Measurements from ENCODE around the gene ANKRD52.
A peak's percentile ranks its signal among the peaks of the same experiment; 100 is the strongest.

ANKRD52 gene

DNA sequence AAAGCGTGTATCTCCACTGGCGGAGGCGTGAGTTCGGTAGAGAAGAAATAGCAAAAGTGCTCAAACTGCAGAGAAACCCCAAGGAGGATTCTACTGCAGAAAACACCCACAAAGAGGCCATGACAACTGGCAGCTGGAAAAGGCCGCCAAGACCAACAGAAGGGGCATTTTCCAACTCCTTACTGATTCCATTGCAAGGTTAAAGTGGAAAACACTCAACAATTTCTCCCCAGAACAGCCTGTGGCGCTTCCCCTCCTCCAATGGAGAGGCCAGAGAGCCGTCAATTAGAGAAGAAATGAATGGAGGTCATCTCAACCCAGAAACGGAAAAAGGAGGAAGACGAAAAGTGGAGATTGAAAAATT, 618 bp upstream of the ANKRD52 start:
- TF ChIP-seq, protein P1, sequence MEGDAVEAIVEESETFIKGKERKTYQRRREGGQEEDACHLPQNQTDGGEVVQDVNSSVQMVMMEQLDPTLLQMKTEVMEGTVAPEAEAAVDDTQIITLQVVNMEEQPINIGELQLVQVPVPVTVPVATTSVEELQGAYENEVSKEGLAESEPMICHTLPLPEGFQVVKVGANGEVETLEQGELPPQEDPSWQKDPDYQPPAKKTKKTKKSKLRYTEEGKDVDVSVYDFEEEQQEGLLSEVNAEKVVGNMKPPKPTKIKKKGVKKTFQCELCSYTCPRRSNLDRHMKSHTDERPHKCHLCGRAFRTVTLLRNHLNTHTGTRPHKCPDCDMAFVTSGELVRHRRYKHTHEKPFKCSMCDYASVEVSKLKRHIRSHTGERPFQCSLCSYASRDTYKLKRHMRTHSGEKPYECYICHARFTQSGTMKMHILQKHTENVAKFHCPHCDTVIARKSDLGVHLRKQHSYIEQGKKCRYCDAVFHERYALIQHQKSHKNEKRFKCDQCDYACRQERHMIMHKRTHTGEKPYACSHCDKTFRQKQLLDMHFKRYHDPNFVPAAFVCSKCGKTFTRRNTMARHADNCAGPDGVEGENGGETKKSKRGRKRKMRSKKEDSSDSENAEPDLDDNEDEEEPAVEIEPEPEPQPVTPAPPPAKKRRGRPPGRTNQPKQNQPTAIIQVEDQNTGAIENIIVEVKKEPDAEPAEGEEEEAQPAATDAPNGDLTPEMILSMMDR (IDR thresholded peaks at IDR 0.05) = no peak
- no peak for DNase-seq
- H3K27me3 Mint-ChIP-seq (ENCODE audit: low read depth, poor library complexity) = peaks cover 5% of the 10 kb centered on the region
- H3K36me3 Mint-ChIP-seq (ENCODE audit: low read depth) = peaks cover 20% of the 10 kb centered on the region
- H3K4me3 Mint-ChIP-seq = peak overlapping the region; percentile 90
- H3K9me3 Mint-ChIP-seq = no peaks in the 10 kb centered on the region
- H3K27ac Mint-ChIP-seq = peak overlapping the region; percentile 59
- H3K4me1 Mint-ChIP-seq = peaks cover 34% of the 10 kb centered on the region

DNA sequence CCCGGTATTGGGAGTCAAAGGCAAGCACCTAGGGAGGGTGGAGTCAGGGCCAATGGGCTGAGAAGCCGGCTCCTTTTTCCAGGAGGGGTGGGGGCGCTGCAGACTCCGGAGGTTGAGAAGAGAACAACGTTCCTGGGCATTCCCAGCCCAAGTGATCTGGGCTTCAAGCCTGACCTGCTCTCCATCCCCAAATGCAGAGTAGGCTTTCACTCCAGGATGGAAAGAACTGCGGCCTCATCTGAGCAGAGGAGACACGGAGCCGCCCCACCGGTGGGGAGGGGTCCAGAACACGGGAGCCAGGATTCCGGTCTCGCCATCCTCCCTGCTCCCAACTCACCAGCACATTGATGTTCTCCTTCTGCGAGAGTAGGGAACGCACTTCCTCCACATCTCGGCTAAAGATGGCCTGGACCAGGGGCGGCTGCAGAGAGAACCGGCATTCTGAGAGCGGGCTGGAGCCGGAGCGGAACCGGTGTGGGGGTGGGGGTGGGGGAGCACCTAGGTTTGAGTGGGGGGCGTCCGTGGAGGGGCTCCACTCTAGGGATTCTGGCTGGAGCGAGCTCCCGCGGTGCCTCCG, 605 bp downstream of the ANKRD52 start:
- Mint-ChIP-seq H3K9me3 (no peaks in the 10 kb centered on the region), H3K36me3 (ENCODE audit: low read depth) (peaks cover 32% of the 10 kb centered on the region), H3K27ac (peak overlapping the region; percentile 77), H3K27me3 (ENCODE audit: low read depth, poor library complexity) (peaks cover 5% of the 10 kb centered on the region), H3K4me1 (peaks cover 34% of the 10 kb centered on the region), H3K4me3 (peak overlapping the region; percentile 93)
- TF ChIP-seq, protein P1 (IDR thresholded peaks at IDR 0.05) = no peak
- peak; percentile 62 for DNase-seq

GRCh38 chr12:56257071-56257470, 1.1 kb downstream of the ANKRD52 start:
- H3K9me3 Mint-ChIP-seq = no peaks in the 10 kb centered on the region
- peak overlapping the region; percentile 77 for H3K27ac Mint-ChIP-seq
- peak overlapping the region; percentile 93 for H3K4me3 Mint-ChIP-seq
- H3K27me3 Mint-ChIP-seq (ENCODE audit: low read depth, poor library complexity) = peaks cover 5% of the 10 kb centered on the region
- peaks cover 34% of the 10 kb centered on the region for H3K4me1 Mint-ChIP-seq
- DNase-seq = no peak
- TF ChIP-seq, protein P1 (IDR thresholded peaks at IDR 0.05) = no peak
- H3K36me3 Mint-ChIP-seq (ENCODE audit: low read depth) = peaks cover 37% of the 10 kb centered on the region

- peak overlapping the region; percentile 93 for H3K4me3 Mint-ChIP-seq
- TF ChIP-seq, protein P1 (IDR thresholded peaks at IDR 0.05) = no peak
- H3K27me3 Mint-ChIP-seq (ENCODE audit: low read depth, poor library complexity) = peaks cover 5% of the 10 kb centered on the region
- peaks cover 43% of the 10 kb centered on the region for H3K36me3 Mint-ChIP-seq (ENCODE audit: low read depth)
- DNase-seq = peak; percentile 21
- H3K9me3 Mint-ChIP-seq = no peaks in the 10 kb centered on the region
- H3K4me1 Mint-ChIP-seq = peaks cover 34% of the 10 kb centered on the region
- peak overlapping the region; percentile 62 for H3K27ac Mint-ChIP-seq
Measured at GRCh38 chr12:56256326-56256960, 1.7 kb downstream of the ANKRD52 start.

DNA sequence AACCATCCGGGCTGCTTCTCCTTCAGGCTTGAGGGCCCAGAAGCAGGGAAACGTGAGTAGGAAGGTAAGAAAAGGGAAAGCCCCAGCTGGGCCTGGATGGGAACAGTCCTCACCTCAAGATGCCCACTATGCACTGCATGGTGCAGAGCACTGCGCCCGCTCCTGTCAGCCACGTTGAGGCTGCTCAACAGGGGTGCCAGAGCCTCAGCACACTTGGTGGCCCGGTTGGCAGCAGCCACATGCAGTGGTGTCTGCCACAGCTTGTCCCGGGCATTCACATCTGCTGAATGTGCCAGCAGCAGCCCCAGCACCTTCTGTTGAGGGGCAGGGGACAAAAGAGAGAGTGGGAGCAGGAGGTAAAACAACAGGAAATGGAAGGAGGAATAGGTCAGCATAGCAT, 2.5 kb downstream of the ANKRD52 start:
- Mint-ChIP-seq H3K27me3 (ENCODE audit: low read depth, poor library complexity) (peaks cover under 1% of the 10 kb centered on the region), H3K36me3 (ENCODE audit: low read depth) (peaks cover 43% of the 10 kb centered on the region), H3K9me3 (no peaks in the 10 kb centered on the region), H3K27ac (no peak overlapping the region), H3K4me1 (peaks cover 31% of the 10 kb centered on the region), H3K4me3 (no peak overlapping the region)
- TF ChIP-seq, protein P1 (IDR thresholded peaks at IDR 0.05) = no peak
- no peak for DNase-seq

DNA sequence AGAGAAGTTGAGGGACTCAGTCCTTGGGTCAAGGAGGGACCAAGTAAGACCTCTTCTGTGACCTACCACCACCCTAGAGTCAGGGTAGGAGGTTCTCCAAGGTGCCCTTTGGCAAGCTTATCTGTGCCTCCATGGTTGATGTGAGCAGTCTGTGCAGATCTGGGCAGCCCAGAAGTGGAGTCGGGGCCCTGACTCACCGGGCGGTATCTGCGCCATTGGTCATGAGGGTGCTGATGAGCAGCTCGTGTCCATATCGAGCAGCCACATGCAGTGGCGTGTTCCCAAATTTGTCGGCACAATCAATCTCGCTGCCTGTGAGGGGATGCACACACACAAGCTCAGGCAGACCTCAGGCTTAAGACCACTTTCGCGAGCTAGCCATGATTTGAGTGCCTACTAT, 5.1 kb downstream of the ANKRD52 start:
- no peak overlapping the region for H3K4me3 Mint-ChIP-seq
- DNase-seq = no peak
- H3K36me3 Mint-ChIP-seq (ENCODE audit: low read depth) = peaks cover 49% of the 10 kb centered on the region
- H3K27me3 Mint-ChIP-seq (ENCODE audit: low read depth, poor library complexity) = no peaks in the 10 kb centered on the region
- peaks cover 17% of the 10 kb centered on the region for H3K4me1 Mint-ChIP-seq
- TF ChIP-seq, protein P1 (IDR thresholded peaks at IDR 0.05) = no peak
- H3K27ac Mint-ChIP-seq = no peak overlapping the region
- no peaks in the 10 kb centered on the region for H3K9me3 Mint-ChIP-seq
